C4-2B (cell line): ENCODE data around the gene INHBB.

Source experiments
- ZFX ChIP-seq: fragments of 450-650 bp; IDR thresholded peaks from 2 replicates; pipeline ENCODE4 v1.6.1; 2017
- TF ChIP-seq, protein P1 (sequence below): fragments of 450-650 bp; conservative IDR thresholded peaks from 2 replicates; pipeline ENCODE4 v1.5.1; 2017; ENCODE audit warnings: mild to moderate bottlenecking

DNA sequence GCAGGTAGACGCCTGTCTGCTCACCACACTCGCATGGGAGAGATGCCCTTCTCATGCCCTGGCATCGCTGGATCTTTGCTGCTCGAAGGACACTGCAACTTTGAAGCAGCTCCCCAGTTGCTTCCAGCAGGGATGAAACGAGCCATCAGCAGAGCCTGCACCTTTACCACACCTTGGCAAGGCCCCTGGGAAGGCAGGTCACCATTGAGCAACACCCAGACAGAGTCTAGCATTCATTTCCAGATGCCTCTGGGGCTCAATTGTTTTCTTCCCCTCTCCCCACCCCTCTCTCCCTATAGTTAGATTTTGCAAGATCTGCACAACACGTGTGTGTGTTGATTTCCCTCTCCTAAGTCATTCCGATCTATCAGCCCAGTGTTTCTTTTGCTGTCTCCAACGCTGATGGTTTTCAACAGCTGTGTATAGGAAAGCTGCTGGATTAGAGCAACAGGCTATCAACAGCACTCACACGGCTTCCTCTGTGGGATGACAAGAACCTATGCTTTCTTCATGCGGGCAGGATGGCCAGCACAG lies 25.6 kb upstream of the INHBB start:
- TF ChIP-seq, protein P1, sequence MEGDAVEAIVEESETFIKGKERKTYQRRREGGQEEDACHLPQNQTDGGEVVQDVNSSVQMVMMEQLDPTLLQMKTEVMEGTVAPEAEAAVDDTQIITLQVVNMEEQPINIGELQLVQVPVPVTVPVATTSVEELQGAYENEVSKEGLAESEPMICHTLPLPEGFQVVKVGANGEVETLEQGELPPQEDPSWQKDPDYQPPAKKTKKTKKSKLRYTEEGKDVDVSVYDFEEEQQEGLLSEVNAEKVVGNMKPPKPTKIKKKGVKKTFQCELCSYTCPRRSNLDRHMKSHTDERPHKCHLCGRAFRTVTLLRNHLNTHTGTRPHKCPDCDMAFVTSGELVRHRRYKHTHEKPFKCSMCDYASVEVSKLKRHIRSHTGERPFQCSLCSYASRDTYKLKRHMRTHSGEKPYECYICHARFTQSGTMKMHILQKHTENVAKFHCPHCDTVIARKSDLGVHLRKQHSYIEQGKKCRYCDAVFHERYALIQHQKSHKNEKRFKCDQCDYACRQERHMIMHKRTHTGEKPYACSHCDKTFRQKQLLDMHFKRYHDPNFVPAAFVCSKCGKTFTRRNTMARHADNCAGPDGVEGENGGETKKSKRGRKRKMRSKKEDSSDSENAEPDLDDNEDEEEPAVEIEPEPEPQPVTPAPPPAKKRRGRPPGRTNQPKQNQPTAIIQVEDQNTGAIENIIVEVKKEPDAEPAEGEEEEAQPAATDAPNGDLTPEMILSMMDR = no peak
- no peak for TF ChIP-seq ZFX
